NCI-H2196 (cell line): ENCODE measurements around the gene MYO15A.

Source experiments
- DNase-seq: peaks from one replicate; lab custom pipeline; 2025; ENCODE audit not compliant: unreplicated experiment; lab: John Stamatoyannopoulos, UW

Gene MYO15A

GRCh38 chr17:18108401-18109312 is at the start of gene MYO15A:
TSS of gene MYO15A (plus strand) at chr17:18108756. CDS start at chr17:18118801, 10,045 bp downstream.
- DNase-seq: no peak

- no peak for DNase-seq
Measured at GRCh38 chr17:18059283-18059682, 49.3 kb upstream of the MYO15A start.

GRCh38 chr17:18064053-18064452 is 44.5 kb upstream of the MYO15A start:
- no peak for DNase-seq

- no peak for DNase-seq
Measured at GRCh38 chr17:18065546-18065945, 43.0 kb upstream of the MYO15A start.

GRCh38 chr17:18066866-18067265 is 41.7 kb upstream of the MYO15A start:
- DNase-seq: no peak

GRCh38 chr17:18069101-18069500 is 39.5 kb upstream of the MYO15A start:
- DNase-seq: no peak

GRCh38 chr17:18070861-18071340 is 37.7 kb upstream of the MYO15A start:
- no peak for DNase-seq

GRCh38 chr17:18071751-18072150 is 36.8 kb upstream of the MYO15A start:
- DNase-seq: no peak

GRCh38 chr17:18074566-18075272 is 33.8 kb upstream of the MYO15A start:
- DNase-seq: no peak

GRCh38 chr17:18076936-18077335 is 31.6 kb upstream of the MYO15A start:
- no peak for DNase-seq

- DNase-seq: no peak
Measured at GRCh38 chr17:18079543-18079942, 29.0 kb upstream of the MYO15A start.

- no peak for DNase-seq
Measured at GRCh38 chr17:18084256-18084655, 24.3 kb upstream of the MYO15A start.

GRCh38 chr17:18087610-18088491 is 20.7 kb upstream of the MYO15A start, which contains the start of gene DRG2:
TSS of gene DRG2 (plus strand) at chr17:18087948. CDS start at chr17:18088024, 76 bp downstream.
- peak; percentile 74 for DNase-seq

- DNase-seq: no peak
Measured at GRCh38 chr17:18089613-18090012, 18.9 kb upstream of the MYO15A start.

- DNase-seq: peak; percentile 29
Measured at GRCh38 chr17:18093616-18094408, 14.7 kb upstream of the MYO15A start.

- no peak for DNase-seq
Measured at GRCh38 chr17:18094409-18094807, 14.1 kb upstream of the MYO15A start.

- no peak for DNase-seq
Measured at GRCh38 chr17:18099516-18099915, 9.0 kb upstream of the MYO15A start.

- DNase-seq: no peak
Measured at GRCh38 chr17:18100616-18101015, 7.9 kb upstream of the MYO15A start.

GRCh38 chr17:18101828-18102227 is 6.7 kb upstream of the MYO15A start:
- DNase-seq: no peak

- no peak for DNase-seq
Measured at GRCh38 chr17:18102640-18103039, 5.9 kb upstream of the MYO15A start.
